ENCODE results near the gene LY6G5B.

LY6G5B gene

DNA sequence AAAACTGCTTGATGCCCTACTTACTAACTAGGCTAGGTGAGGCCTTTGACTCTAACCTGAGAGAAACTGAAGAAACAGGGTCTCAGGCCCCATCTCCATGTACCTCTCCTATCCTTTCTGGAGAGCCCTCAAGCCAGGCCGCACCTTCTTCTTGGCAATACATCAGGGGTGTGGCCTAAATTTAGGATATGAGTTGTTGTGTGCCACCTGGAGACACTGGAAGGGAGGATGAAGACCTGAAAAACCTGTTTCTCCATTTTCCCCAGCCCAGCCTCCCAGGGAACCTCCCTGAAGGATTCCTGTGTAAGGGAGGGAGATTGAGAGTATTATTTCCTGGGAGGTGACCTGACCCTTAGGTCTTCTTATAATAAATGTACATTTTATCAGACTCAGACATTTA is 48.5 kb downstream of the LY6G5B start:
- DNase-seq: no peak

DNA sequence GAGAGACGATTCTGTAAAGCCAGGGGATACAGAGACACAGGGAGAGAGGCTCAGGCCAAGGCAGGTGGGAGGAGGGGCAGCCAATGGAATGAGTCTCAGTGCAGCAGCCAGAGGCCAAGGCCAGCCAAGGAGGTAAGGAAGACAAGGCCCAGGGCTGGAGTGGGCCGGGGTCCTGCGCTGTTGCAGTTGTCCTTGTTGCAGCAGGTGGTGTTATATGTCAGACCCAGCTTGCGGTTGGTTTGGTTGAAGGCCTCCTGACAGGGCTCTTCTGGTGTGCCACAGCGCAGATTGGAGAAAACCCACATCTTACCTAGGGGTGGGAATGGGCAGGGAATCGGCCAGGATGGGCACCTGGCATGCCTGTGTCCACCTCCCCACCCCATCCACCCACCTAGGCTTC is 49.2 kb downstream of the LY6G5B start:
- no peak for DNase-seq

DNA sequence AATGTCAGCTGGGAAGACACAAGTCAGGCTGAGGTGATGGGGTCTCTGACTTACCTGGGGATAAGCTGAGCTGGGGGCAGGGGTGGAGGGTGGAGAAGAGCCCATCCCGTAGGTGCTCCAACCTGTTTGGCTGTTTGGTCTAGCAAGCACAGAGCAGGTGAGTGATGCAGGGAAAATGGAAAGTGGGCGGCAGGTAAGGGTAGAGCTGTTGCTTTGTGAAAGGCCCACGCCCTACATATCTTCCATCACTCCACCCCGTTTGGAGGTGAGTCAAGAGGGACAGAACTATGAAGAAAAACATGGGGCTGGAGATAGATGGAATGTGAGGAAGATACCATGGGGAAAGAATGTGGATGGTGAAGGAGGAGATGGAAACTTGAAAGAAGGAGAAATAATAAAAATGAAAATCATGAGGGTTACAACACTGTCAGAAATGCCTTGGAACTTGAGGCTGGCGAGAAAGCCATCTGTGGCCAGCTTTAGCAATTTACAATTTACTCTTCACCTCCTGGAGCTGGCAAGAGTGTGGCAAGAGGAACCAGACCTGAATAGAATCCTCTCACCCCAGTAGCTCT is 50.5 kb downstream of the LY6G5B start:
- DNase-seq: no peak

- no peak for DNase-seq
These were observed 51.7 kb downstream of the LY6G5B start, which contains the start of gene LY6G6C for GRCh38 chr6:31721351-31722020. LY6G6C (minus strand) TSS chr6:31721746; CDS start chr6:31721679, 67 bp downstream.

DNA sequence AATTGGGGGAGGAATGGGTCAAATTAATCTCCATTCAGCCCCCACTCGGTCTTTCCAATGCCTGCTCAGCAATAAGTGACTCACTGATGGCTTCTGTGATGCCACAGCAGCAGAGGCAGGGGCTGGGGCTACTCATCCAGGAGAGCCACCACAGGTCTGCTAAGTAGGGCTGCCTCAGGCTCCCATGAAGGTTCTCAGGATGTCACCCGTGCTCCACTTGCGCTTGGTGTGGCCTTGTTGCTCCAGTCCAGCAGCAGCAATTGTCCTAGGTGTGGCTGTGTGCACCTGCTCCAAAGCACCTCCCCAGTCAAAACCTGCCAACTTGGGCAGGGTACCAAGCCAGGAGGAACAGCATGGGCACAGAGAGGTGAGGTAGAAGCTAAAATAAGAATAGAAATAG is 52.4 kb downstream of the LY6G5B start:
- DNase-seq: no peak
